NCI-H345 (cell line): Measurements from ENCODE around the gene SMURF1.
A peak's percentile ranks its signal among the peaks of the same experiment; 100 is the strongest.
"Not testable (repeated sequence)": the region's sequence is repeated elsewhere in the genome, so short reads cannot be mapped to it uniquely, and the experiment has no call there.

ENCODE experiments used
- DNase-seq: peaks from one replicate; lab custom pipeline; 2025; lab: John Stamatoyannopoulos, UW

Gene SMURF1

DNA sequence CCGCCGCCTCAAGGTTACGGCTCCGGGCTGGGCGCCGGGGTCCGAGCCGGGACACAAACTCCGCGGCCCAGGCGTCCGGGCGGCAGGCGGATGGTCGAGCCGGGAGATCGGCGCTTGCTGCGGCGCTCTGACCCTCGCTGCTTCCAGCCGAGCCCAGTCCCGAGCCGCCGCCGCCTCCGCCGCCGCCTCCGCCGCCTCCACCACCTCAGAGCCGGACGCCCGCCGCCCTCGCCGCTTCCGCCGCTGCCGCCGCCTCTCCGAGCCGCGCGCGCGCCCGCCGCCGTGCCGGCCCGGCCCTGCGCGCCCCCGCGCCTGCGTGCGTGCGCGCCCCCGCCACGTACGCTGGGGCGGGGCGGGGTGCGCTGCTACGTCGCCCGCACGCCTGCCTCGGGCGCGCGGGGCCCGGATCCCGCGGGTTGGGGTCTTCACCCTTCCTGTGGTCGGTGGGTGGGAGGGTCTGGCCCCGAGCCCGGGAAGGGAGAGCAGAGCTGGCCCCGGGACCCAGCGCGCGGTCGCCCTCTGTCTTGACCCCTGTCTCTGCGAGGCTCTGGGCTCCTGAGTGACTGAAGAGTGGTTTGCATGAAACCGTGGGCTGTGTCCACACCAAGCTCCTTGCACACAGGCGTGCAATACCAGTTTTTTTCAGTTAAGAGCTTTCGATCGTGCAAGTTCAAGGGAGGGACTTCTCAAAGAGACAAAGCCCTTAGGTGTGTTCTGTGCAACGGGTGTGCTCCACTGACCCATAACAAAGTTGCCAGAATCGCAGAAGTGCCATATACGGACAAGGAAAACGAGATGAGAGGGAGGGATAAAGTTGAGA, at the start of gene SMURF1:
TSS of gene SMURF1 (minus strand) at position 256 of the 820 bp plus-strand sequence. CDS start 328 bp downstream, outside the sequence.
- peak; percentile 74 for DNase-seq

DNA sequence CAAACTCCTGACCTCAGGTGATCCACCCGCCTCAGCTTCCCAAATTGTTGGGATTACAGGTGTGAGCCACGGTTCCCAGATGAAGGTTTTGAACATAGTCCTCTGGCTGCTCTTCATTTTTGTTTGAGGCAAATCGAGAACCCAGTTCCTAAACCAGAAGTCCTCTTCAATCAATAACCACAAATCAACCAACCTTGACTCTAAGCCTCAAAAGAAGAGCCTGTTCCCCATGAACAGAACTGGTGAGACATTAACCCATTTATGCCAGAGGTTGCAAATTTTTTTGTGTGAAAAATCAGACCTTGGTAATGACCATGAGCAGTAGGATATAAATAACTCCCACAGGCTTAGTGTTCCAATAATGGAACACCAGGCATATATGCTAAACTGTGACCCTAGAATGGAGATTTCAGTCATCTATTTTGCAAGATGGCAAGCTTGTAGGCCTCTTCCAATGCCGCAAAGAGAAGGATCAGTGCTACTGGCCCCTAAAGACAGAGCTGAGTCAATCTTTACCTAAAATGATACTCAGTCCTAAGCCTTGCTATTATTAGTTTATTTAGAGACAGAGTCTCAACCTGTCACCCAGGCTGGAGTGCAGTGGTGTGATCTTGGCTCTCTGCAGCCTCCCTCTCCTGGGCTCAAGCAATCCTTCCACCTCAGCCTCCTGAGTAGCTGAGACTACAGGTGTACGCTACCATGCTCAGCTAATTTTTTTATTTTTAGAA, 48.1 kb upstream of the SMURF1 start:
- DNase-seq, result no peak

DNA sequence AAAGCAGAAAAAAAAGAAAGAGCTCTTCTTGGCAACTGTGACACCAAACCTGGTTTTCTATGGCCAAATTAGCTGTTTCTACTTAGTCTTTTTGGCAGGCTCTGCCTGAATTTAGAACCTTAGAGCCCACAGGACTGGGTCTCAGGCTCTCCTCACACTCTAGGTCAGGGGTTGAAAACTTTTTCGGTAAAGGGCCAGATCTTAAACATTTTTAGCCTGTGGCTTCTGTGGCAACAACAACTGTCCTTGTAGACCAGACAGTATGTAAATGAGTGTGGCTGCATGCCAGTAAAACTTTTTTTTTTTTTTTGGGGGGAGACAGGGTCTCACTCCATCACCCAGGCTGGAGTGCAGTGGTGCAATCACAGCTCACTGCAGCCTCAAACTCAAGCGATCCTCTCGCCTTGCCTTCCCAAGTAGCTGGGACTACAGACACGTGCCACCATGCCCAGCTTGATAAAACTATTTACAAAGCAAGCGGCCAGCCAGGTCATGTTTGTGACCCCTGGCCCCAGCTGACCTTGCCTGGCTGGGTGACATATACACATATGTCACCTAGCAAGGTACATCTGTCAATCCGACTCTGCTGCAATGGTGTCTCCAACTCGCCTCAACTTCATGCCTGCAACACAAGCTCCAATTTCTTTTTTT, 46.6 kb upstream of the SMURF1 start:
- DNase-seq, result no peak

DNA sequence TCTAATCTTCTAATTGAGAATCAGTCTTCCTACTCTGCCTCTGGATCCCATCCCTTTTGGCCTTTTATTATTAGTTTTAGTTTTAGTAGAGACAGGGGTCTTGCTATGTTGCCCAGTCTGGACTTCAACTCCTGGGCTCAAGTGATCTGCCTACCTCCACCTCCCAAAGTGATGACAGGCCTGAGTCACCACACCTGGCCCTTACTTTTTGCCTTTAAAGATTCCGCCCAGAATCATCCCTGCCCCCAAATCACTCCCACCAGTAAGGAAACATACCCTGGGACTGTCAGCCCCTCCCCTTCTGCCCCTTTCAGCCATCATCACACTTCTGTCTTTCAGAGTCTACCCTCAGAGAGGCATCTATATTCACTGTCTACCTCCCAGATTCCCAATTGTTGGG, 45.3 kb upstream of the SMURF1 start:
- no peak for DNase-seq

DNA sequence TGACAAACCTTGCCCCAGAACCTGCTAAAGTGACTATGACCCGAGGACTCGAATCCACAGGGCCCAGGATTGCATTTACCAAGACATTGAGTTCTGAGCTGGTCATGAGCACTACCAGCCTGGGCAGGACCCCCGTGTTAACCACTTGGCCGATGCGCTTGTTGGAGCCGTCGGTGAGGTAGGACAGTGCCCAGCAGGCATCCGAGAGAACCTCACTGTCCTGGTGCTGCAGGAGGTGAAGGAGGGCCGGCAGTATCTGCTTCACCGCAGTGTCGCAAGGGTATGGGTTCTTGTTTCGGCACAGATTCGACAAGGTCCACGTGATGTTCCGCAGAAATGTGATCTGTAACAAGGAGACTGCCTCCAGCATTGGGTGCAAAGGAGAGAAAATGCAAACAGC, 44.3 kb upstream of the SMURF1 start:
- DNase-seq, result no peak

DNA sequence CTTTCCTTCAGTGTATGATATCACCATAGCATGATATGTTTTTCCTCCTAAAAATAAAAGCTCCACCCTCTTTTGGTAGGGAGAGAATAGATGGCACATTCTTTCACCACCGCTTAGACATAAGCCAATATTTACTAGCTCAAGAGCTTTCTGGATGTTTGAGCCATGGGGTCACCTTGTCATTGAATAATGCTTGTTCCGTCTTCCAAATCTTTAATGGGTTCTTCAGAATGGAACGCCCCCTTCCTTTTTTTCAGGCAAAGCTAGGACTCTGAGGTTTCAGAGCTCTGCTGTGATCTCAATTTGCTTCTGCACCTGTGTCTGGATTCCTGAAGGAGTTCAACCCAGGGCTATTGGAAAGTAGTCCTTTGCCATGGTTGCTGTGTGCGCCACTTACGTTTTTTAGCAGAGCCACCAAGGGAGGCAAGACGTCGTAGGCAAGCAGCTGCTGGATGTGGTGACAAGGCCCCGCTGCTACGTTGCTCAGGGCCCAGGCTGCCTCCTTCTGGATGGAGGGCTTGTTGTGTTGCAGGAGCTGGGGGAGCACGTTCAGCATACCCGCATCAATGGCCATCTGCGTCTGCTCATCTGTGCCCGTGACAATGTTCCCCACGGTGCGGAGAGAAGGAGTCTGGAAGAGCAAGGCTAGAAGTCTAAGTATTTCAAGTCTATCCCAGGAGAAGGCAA, 40.8 kb upstream of the SMURF1 start:
- no peak for DNase-seq

DNA sequence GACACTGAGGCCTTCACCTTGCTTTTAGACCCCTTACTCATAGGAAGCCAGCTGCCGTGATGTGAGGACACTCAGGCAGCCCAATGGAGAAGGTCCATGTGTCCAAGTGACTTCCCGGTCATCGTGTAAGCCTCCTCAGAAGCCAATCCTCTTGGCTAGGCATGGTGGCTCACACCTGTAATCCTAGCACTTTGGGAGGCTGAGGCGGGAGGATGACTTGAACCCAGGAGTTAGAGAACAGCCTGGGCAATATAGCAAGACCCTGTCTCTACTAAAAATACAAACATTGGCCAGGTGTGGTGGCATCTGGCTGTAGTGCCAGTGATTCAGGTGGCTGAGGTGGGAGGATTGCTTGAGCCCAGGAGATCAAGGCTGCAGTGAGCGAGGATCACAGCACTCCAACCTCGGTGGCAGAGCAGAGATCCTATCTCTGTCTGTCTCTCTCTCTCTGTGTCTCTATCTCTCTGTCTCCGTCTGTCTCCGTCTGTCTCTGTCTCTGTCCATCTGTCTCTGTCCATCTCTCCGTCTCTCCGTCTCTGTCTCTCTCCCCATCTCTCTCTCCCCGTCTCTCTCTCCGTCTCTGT, 36.3 kb upstream of the SMURF1 start:
- no peak for DNase-seq

DNA sequence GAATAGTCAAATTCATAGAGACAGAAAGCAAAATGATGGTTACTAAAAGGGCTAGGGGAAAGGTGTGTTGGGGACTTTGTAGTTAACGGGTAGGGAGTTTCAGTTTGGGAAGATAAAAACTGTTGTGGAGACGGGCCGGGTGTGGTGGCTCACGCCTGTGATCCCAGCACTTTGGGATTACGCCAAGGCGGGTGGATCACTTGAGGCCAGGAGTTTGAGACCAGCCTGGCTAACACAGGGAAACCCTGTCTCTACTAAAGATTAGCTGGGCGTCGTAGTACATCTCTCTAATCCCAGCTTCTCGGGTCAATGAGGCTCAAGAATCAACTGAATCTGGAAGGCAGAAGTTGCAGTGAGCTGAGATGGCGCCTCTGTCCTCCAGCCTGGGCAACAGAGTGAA, 33.3 kb upstream of the SMURF1 start:
- DNase-seq, result no peak

DNA sequence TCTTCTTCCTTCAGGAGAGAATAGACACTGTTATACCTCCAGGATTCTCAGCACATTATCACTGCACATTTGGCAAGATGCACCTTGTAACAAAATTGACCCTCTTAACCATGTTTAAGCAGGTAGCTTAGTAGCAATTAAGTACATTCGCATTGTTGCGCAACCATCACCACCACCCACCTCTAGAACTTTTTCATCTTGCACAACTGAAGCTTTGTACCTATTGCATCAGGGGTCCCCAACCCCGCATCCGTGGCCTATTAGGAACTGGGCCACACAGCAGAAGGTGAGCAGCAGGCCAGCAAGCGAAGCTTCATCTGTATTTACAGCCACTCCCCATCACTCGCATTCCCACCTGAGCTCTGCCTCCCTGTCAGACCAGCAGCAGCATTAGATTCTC, 29.9 kb upstream of the SMURF1 start:
- no peak for DNase-seq

DNA sequence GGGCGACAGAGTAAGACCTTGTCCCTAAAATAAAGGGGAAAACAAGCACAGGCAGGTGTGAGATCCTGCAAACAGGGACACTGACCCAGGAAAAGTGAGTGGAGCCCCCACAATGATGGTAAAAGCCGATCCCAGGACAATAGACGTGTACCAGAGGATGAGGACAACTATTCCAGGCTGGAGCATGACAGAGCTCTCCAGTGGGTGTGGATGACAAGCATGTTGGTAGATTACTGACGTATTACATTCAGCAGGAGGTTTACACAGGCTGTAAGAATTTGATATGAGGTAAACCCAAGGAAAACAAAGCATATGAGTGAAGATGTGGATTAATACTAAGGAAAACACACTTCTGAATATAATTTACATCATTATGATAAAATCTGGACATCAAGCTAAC, 27.8 kb upstream of the SMURF1 start:
- no peak for DNase-seq

DNA sequence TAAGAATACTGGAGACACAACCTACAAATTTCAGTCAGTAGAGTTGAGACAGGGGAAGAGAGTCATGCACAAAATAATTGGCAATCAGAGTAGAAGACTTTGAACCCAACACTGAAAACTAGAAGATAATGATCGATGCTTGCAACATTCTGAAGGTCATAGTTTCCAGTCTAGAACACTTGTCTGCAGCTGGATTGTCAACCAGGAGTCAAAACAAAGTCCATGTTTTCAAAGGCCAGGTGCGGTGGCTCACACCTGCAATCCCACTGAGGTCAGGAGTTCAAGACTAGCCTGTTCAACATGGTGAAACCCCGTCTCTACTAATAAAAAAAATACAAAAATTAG, 26.8 kb upstream of the SMURF1 start:
- no peak for DNase-seq

DNA sequence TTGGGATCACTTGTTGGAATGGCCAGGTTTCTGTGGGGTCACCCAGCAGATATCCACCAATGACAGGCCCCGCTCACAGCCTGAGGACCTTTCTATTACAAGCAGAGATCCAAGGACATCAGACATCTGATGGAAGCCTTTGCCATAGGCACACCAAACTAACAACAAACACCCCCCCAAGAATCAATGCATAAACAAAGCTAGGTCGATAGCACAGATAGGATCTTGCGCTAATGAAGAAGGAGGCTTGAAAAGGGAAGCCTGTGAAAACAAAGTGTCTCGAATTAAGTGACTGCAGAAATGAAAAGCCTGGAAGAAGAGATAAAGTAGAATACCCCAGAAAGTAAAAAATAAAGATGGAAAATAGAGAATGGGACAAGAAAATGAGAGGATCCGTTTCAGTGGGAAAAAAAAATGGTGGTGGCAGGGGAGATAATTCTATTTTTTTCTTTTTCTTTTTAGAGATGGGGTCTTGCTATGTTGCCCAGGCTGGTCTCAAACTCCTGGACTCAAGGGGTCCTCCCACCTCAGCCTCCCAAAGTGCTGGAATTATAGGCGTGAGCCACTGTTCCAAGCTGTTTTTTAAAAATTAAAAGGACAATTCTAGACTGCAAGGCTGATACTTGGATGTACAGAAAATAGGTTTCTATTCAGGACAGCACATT, 26.3 kb upstream of the SMURF1 start:
- DNase-seq, result no peak

DNA sequence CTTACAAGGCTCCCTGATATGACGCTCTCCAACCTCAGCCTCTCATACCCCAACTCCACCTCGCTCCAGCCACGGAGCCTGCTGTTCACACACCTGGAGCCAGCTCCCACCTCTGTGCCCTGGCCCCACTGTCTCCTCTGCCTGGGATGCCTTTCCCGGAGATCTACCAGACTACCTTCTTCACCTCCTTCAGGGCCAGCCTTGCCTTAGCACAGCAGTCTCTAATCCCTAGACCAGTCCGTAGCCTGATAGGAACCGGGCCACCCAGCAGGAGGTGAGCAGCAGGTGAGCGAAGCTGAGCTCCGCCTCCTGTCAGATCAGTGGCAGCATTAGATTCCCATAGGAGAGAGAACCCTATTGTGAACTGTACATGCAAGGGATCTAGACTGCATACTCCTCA, 23.2 kb upstream of the SMURF1 start:
- no peak for DNase-seq

DNA sequence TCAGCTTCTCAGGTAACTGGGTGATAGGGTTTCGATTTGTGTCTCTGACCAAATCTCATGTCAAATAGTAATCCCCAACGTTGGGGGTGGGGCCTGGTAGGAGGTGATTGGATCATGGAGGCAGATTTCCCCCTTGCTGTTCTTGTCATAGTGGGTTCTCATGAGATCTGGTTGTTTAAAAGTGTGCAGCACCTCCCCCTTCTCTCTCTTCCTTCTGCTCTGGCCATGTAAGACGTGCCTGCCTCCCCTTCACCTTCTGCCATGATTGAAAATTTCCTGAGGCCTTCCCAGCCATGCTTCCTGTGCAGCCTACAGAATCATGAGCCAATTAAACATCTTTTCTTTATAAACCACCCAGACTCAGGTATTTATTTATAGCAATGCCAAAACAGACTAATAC, 21.9 kb upstream of the SMURF1 start:
- no peak for DNase-seq

DNA sequence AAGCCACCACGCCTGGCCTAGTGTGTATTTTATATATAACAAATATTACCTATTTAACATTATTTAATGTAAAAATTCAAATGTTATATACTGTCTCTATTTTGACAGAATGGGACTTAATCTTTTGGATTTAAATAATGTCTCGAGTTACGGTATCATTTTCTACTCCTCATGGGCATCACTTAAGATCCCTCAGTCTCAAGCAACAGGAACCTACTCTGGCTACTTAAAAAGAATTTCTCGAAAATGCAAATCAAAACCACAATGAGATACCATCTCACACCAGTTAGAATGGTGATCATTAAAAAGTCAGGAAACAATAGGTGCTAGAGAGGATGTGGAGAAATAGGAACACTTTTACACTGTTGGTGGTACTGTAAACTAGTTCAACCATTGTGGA, 19.8 kb upstream of the SMURF1 start:
- not testable (repeated sequence) for DNase-seq

DNA sequence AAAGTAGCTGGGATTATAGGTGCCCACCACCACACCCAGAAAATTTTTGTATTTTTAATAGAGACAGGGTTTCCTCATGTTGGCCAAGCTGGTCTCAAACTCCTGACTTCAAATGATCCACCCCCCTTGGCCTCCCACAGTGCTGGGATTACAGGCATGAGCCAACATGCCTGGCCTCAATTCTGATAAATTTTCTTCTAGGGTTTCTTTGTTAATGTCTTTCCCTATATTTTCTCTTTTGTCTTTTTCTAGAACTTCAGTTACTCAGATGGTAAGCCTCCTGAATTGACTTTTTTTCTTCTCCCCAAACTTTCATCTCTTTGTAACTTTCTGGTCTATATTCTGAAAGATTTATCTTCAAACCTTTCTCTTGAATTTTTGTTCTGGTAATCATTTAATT, 12.7 kb upstream of the SMURF1 start:
- DNase-seq, result no peak

DNA sequence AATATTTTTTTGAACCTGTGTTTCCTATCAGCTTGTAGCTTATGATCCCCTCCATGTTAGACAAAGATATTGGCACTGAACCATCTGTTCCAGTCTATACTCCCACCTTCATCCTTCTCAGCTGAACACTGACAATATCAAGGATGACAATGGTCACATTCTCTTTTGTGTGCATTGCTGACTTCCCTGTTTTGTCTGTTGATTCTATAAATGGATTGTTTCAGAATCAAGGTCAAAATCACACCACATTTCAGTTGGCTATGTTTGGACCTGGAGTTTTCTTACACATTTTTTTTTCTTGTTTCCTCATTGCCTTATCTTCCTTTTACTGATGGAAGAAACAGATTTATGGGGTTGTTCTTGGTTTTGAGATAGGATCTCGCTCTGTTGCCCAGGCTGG, 11.3 kb upstream of the SMURF1 start:
- no peak for DNase-seq

DNA sequence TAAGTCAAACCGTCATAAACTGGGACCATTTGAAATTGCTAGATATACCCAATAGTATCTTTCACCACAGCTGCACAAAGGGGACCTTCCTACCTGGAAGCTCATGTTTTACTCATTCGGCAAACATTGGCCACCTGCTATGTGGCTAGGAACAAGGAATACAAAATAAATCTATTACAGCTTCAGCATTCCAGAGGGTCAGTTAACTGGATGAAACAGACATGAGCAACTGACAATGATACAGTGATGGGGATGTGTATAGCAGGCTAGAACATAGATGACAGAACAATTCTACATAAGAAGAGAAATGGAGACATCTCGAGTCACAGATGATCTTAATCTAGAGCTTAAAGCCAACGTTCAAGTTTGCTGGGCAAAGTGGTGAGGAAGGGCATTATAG, 3.1 kb upstream of the SMURF1 start:
- DNase-seq, result no peak

DNA sequence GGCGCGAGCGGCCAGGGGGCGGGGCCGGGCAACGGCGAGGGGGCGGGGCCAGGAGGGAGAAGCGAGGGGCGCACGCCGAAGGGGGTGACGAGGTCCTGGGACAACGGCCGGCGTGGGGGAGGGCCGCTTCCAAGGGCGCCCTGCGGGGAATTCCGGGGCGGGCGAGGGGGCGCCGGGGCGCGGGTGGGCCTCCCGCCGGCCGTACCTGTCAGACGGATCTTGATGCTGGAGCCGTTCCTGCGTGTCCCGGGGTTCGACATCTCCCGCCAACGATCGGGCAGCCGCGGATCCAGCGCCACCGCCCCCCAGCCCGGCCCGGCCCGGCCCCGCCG, 421 bp downstream of the SMURF1 start:
- DNase-seq, result no peak

DNA sequence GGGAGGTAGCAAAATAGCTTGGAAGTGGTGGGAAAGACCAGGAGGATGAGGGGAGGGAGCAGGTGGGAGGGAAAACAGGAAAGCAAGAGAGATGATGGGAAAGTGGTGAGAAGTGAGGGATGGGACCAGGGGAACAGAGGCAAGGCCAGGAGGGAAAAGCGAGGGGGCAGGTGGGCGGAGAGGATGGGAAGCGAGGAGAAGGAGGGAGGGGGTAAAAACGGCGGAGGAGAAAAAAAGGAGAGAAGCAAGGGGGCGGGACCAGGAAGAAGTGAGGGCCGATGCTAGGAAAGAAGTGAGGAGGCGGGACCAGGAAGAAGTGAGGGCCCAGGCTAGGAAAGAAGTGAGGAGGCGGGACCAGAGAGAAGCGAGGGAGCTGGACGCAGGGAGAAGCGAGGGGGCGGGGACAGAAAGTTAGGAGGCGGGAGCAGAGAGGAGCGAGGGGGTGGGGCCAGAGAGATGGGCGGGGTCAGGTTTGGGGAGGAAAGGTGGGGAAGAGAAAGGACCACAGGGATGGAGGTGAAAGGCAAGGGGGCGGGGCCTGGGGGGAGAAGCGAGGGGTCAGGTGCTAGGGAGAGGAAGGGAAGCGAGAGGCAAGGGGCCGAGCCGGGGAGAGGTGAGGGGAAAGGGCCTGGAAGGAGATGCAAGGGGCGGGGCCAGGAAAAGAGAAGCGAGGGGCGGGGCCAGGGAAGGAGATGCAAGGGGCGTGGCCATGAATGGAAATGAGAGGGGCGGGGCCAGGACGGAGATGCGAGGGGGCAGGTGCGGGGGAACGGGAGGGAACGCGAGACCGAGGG, 984 bp downstream of the SMURF1 start:
- DNase-seq, result peak; percentile 79
